Measurements from ENCODE around the gene MAGEA11. TPM values are rescaled to one million over a fixed set of nuclear protein-coding genes. Genes with fewer than 3 reads are reported as not detected.
"Not testable (repeated sequence)": the region's sequence is repeated elsewhere in the genome, so short reads cannot be mapped to it uniquely, and the experiment has no call there.

MAGEA11 gene
- total and polyA plus RNA-seq, 4 donors = not detected

DNA sequence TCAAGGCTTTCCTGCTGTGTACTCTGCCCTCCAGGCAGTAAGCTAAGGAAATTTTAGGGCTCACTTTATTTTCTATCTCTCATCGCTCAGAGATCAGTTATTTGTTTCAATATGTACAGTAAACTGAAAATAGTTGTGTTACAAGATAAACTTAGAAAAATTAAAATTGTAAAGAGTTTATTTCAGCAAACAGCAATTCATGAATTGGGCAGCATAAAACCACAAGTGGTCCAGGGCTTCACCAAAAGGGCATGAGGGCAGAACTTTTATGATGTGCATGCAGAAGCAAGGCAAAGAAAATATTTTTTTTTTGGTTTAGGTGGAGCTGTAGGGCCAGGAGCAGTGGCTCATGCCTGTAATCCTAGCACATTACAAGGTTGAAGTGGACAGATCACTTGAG lies 20.1 kb upstream of the MAGEA11 start:
- peaks cover 0 to 2% (median 0%) of the 10 kb centered on the region in 4 donors for H3K27me3 ChIP-seq (ENCODE audit: control insufficient read depth in 4 of 4, insufficient read depth in 4 of 4, low read length in 3 of 4)
- no peak overlapping the region for H3K27ac ChIP-seq (ENCODE audit: low read depth in 1 of 2, low read length in 2 of 2)
- H3K36me3 ChIP-seq (ENCODE audit: control insufficient read depth in 4 of 4, insufficient read depth in 3 of 4, low read depth in 1 of 4, low read length in 3 of 4) = no peaks in the 10 kb centered on the region
- no peaks in the 10 kb centered on the region for H3K4me1 ChIP-seq (ENCODE audit: control insufficient read depth in 4 of 4, insufficient read depth in 4 of 4, low read length in 3 of 4)
- H3K9me3 ChIP-seq (ENCODE audit: control insufficient read depth in 4 of 4, low read length in 3 of 4) = peaks cover 0 to 2% (median 0%) of the 10 kb centered on the region in 4 donors
- 83% methylated on average over 1 of the region's 1 CpG for WGBS
- TF ChIP-seq RAD21 (IDR thresholded peaks at IDR 0.05) (no peak), EGR1 (IDR thresholded peaks at IDR 0.05; ENCODE audit: low read depth in 2 of 2) (no peak), FOXA2 (IDR thresholded peaks at IDR 0.05) (no peak), SP1 (IDR thresholded peaks at IDR 0.05) (no peak), YY1 (IDR thresholded peaks at IDR 0.05) (no peak), RXRA (IDR thresholded peaks at IDR 0.05) (no peak), JUND (IDR thresholded peaks at IDR 0.05) (no peak), TAF1 (conservative IDR thresholded peaks at IDR 0.05) (no peak), HNF4G (IDR thresholded peaks at IDR 0.05) (no peak), NR2F2 (IDR thresholded peaks at IDR 0.05) (no peak), GABPA (IDR thresholded peaks at IDR 0.05 in 1 of 2, conservative IDR thresholded peaks at IDR 0.05 in 1 of 2) (no peak), HNF4A (conservative IDR thresholded peaks at IDR 0.05) (no peak), FOXA1 (IDR thresholded peaks at IDR 0.05) (no peak)
- TF ChIP-seq, protein P1, sequence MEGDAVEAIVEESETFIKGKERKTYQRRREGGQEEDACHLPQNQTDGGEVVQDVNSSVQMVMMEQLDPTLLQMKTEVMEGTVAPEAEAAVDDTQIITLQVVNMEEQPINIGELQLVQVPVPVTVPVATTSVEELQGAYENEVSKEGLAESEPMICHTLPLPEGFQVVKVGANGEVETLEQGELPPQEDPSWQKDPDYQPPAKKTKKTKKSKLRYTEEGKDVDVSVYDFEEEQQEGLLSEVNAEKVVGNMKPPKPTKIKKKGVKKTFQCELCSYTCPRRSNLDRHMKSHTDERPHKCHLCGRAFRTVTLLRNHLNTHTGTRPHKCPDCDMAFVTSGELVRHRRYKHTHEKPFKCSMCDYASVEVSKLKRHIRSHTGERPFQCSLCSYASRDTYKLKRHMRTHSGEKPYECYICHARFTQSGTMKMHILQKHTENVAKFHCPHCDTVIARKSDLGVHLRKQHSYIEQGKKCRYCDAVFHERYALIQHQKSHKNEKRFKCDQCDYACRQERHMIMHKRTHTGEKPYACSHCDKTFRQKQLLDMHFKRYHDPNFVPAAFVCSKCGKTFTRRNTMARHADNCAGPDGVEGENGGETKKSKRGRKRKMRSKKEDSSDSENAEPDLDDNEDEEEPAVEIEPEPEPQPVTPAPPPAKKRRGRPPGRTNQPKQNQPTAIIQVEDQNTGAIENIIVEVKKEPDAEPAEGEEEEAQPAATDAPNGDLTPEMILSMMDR (IDR thresholded peaks at IDR 0.05; ENCODE audit: low read depth, low read length, missing input control) = no peak
- TF ChIP-seq, protein P2, sequence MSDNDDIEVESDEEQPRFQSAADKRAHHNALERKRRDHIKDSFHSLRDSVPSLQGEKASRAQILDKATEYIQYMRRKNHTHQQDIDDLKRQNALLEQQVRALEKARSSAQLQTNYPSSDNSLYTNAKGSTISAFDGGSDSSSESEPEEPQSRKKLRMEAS (IDR thresholded peaks at IDR 0.05) = no peak
- TF ChIP-seq, protein P3, sequence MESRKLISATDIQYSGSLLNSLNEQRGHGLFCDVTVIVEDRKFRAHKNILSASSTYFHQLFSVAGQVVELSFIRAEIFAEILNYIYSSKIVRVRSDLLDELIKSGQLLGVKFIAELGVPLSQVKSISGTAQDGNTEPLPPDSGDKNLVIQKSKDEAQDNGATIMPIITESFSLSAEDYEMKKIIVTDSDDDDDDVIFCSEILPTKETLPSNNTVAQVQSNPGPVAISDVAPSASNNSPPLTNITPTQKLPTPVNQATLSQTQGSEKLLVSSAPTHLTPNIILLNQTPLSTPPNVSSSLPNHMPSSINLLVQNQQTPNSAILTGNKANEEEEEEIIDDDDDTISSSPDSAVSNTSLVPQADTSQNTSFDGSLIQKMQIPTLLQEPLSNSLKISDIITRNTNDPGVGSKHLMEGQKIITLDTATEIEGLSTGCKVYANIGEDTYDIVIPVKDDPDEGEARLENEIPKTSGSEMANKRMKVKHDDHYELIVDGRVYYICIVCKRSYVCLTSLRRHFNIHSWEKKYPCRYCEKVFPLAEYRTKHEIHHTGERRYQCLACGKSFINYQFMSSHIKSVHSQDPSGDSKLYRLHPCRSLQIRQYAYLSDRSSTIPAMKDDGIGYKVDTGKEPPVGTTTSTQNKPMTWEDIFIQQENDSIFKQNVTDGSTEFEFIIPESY (IDR thresholded peaks at IDR 0.05) = no peak
- TF ChIP-seq, protein P4, sequence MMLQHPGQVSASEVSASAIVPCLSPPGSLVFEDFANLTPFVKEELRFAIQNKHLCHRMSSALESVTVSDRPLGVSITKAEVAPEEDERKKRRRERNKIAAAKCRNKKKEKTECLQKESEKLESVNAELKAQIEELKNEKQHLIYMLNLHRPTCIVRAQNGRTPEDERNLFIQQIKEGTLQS (IDR thresholded peaks at IDR 0.05) = no peak
- TF ChIP-seq, protein P5, sequence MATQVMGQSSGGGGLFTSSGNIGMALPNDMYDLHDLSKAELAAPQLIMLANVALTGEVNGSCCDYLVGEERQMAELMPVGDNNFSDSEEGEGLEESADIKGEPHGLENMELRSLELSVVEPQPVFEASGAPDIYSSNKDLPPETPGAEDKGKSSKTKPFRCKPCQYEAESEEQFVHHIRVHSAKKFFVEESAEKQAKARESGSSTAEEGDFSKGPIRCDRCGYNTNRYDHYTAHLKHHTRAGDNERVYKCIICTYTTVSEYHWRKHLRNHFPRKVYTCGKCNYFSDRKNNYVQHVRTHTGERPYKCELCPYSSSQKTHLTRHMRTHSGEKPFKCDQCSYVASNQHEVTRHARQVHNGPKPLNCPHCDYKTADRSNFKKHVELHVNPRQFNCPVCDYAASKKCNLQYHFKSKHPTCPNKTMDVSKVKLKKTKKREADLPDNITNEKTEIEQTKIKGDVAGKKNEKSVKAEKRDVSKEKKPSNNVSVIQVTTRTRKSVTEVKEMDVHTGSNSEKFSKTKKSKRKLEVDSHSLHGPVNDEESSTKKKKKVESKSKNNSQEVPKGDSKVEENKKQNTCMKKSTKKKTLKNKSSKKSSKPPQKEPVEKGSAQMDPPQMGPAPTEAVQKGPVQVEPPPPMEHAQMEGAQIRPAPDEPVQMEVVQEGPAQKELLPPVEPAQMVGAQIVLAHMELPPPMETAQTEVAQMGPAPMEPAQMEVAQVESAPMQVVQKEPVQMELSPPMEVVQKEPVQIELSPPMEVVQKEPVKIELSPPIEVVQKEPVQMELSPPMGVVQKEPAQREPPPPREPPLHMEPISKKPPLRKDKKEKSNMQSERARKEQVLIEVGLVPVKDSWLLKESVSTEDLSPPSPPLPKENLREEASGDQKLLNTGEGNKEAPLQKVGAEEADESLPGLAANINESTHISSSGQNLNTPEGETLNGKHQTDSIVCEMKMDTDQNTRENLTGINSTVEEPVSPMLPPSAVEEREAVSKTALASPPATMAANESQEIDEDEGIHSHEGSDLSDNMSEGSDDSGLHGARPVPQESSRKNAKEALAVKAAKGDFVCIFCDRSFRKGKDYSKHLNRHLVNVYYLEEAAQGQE (IDR thresholded peaks at IDR 0.05) = no peak
- no peak overlapping the region for H3K4me3 ChIP-seq (ENCODE audit: low read depth in 1 of 3, low read length in 3 of 3)
- no peak overlapping the region for H3K9ac ChIP-seq (ENCODE audit: low read depth in 1 of 2, low read length in 2 of 2)
- DNase-seq (ENCODE audit: low spot score) = no peak

DNA sequence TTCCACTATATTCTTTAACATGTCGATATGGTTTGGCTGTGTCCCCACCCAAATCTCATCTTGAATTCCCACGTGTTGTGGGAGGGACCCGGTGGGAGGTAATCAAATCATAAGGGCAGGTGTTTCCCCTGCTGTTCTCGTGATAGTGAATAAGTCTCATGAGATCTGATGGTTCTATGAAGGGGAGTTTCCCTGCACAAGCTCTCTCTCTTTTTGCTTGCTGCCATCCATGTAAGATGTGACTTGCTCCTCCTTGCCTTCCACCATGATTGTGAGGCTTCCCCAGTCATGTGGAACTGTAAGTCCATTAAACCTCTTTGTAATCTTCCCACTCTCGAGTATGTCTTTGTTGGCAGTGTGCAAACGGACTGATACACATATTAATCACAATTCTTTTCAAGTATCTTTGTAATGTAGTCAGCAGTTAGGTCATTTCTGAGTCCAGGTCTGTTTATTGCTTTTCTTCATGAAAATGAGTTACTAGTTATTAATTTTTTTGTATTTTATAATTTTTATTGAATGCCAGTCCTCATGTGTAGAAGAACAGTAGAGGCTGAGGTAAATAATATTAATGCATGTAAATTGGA lies 19.1 kb upstream of the MAGEA11 start:
- not testable (repeated sequence) for H3K9me3 ChIP-seq (ENCODE audit: control insufficient read depth in 4 of 4, low read length in 3 of 4)

More for the DNA sequence above, 19.1 kb upstream of the MAGEA11 start:
- not testable (repeated sequence) for H3K4me3 ChIP-seq (ENCODE audit: low read depth in 1 of 3, low read length in 3 of 3); H3K4me1 ChIP-seq (ENCODE audit: control insufficient read depth in 4 of 4, insufficient read depth in 4 of 4, low read length in 3 of 4); DNase-seq (ENCODE audit: low spot score); H3K9ac ChIP-seq (ENCODE audit: low read depth in 1 of 2, low read length in 2 of 2); H3K27ac ChIP-seq (ENCODE audit: low read depth in 1 of 2, low read length in 2 of 2); H3K27me3 ChIP-seq (ENCODE audit: control insufficient read depth in 4 of 4, insufficient read depth in 4 of 4, low read length in 3 of 4); H3K36me3 ChIP-seq (ENCODE audit: control insufficient read depth in 4 of 4, insufficient read depth in 3 of 4, low read depth in 1 of 4, low read length in 3 of 4)
- WGBS = 70% methylated on average over 6 of the region's 6 CpGs
